ENCODE data around the gene PHGDH.
"Not testable (repeated sequence)": the region's sequence is repeated elsewhere in the genome, so short reads cannot be mapped to it uniquely, and the experiment has no call there.

PHGDH gene

GRCh38 chr1:119700326-119700725, 11.4 kb upstream of the PHGDH start:
- no peak for FAIRE-seq

- no peak for FAIRE-seq
Observed at GRCh38 chr1:119701659-119702058, 10.1 kb upstream of the PHGDH start.

DNA sequence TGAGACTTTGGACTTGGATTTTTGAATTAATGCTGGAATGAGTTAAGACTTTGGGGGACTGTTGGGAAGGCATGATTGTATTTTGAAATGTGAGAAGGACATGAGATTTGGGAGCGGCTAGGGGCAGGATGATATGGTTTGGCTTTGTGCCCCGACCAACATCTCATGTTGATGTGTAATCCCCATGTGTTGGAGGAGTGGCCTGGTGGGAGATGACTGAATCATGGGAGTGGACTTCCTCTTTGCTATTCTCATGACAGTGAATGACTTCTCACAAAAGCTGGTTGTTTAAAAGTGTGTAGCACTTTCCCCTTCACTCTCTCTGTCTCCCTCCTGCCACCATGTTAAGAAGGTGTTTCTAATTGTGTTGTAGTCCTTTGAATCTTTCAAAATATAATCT, 9.3 kb upstream of the PHGDH start:
- FAIRE-seq: no peak

- FAIRE-seq: no peak
Observed at GRCh38 chr1:119703666-119704450, 7.9 kb upstream of the PHGDH start.

GRCh38 chr1:119706599-119706998, 5.1 kb upstream of the PHGDH start:
- not testable (repeated sequence) for FAIRE-seq

GRCh38 chr1:119711356-119711803, 354 bp upstream of the PHGDH start:
- not testable (repeated sequence) for FAIRE-seq

DNA sequence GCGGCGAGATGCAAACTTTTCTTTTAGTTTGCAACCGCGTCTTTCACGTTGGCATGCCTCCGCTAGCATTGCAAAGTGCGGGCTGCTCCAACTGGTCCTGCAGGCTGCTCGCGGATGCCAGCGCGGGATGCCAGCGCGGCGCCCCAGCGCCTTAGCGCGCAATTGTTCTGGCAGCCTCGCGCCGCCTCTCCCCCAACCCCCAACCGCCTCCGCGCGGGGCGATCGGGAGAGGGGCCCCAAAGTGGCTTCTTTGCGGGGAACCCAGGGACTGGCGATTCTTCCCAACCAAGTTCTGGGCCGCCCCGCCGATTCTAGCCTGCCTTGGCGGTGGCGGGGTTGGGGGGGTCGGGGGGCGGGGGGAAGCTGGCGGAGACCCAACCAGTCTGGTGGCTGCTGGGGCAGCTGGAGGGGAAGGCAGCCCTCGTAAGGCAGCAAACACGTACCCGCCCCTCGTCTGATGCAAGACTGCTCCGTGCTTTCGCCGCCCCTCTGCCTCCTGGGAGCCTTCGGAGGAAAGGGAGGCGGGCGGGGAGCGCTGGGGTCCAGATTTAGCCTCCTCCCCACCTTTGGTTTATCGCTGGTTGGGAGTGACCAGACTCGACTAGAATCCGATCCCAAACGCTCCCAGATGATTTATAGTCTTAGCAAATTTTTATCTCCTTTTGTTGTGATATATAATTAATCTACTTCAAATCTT, 756 bp downstream of the PHGDH start:
- FAIRE-seq: no peak

GRCh38 chr1:119713039-119713748, 1.5 kb downstream of the PHGDH start:
- FAIRE-seq: no peak

GRCh38 chr1:119713749-119714456, 2.2 kb downstream of the PHGDH start:
- no peak for FAIRE-seq

DNA sequence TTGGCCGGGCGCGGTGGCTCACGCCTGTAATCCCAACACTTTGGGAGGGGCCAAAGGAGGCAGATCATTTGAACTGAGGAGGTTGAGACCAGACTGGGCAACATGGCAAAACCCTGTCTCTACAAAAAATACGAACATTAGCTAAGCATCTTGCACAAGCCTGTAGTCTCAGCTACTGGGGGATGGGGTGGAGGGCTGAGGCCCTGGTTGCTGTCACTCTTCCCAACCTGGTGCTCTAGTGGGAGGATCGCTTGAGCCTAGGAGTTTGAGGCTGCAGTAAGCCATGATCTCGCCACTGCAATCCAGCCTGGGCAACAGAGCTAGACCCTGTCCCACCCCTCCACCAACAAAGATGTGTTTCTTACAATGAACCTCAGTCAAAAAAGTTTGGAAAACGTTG, 2.8 kb downstream of the PHGDH start:
- no peak for FAIRE-seq

DNA sequence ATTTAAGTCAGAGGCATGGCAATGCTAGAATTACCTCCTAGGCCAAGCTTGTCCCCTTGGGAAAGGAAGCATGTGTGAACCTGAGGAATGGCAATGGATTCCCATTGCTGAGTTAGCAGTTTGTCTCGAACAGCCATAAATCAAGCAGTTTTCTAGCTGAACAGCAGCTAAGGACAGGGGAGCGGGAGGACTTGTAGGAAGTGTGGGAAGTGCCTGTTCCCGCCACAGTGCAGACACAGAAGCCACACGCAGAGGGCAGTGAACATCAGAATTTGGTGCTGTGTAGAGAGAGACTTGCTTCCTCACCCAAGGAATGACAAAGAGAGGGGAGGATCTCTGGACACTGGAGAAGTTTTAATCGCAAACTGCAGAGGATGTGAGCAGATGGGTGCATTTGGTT, 3.8 kb downstream of the PHGDH start:
- FAIRE-seq: no peak

DNA sequence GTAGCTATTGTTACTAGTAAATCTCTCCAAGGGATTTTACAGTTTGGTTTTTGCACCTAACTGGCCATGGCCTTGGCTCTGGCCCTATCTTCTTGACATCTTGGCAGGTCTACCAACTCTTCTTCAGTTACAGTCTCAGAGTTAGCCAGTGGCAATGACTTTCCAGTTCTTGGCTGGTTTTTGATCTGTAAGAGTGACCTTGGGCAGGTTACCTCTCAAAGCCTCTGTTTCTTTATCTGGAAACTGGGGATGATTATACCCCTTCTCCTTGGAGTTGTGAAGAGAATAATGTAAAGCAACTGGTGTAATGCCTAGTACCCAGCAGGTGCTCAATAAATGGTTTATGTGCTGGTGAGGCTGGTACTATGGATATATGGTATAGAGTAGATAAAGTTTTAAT, 6.7 kb downstream of the PHGDH start:
- no peak for FAIRE-seq

DNA sequence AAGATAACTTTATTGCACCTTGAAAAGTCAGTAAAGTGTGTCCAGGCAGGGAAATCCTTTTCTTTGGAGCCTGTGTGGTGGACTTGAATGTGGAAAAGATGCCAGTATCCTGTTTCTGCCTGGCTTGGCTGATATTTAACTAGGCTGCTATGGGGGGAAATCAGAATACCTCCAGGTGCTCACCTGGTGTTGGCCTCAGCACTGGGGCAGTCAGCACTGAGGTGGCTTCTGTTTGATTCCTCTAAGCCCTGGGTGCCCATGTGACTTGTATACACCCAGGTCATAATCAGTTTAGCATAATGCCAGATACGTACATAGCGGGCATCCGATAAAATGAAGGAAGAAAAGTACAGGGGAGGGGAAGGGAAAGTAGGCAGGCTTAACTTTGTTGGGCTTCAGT, 7.2 kb downstream of the PHGDH start:
- FAIRE-seq: no peak

DNA sequence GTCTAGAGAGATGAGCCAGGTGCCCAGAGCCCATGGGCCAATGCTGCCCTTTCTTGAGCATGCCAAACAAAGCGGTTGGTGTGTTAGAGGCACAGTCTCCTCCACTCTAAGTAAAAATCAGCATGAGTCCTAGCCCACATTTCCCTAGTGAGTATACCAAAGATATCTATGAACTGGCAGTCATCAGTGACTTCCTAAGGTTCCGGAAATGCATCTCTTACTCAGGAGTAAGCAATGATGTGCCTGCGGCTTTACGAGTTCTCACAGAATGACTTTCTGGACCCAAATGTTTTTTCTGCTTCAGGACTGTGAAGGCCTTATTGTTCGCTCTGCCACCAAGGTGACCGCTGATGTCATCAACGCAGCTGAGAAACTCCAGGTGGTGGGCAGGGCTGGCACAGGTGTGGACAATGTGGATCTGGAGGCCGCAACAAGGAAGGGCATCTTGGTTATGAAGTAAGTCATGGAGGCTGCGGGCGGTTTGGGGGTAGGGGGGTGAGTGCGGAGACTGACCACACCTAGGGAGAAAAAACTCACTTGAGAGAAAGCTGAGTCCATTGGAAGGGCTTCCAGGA, 9.2 kb downstream of the PHGDH start:
- no peak for FAIRE-seq

DNA sequence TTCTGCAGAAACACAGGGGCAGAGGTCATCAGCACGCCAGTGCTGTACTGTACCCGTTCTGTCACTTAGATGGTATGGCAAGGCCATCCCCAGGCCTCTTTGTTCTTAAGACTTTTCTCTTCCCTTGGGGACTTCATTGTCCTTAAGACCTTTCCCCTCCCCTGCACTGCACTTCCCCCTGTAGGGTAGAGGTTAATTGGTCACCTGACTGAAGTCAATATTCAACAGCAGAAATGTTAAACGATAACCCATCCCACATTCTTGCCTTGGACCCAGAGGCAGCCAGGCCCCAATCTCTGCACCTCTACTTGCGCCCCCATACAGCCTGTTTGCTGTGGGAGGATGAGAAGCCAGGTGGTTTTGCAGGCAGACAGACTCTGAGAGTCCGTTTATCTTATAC, 10.2 kb downstream of the PHGDH start:
- FAIRE-seq: no peak

DNA sequence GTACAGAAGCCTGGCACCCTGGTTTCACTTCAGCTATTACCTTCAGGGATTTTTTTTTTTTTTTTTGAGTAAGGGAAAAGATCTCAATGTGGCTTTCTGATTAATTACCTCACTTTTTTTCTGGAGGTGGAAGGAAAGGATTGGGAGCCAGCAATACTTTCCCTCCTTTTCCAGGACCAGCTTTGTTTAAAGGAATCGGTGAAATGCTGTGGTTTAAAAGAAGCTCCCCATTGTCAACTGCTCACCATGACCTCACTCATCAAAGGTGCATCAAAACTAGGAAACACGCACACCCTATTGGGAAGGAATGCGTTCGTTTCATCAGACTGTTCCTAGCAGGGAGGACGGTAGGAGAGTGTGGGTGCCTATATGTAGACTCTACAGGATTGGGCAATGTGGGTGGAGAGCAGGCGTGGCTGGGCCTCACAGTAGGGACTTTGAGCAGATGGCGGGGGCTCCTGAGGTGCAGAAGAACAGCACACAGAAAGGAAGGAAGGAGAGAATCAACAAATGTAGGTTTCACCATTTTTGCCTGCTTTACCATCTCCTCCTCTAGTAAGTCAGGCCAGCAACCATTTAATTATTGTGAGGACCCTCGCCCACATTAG, 13.0 kb downstream of the PHGDH start:
- no peak for FAIRE-seq

DNA sequence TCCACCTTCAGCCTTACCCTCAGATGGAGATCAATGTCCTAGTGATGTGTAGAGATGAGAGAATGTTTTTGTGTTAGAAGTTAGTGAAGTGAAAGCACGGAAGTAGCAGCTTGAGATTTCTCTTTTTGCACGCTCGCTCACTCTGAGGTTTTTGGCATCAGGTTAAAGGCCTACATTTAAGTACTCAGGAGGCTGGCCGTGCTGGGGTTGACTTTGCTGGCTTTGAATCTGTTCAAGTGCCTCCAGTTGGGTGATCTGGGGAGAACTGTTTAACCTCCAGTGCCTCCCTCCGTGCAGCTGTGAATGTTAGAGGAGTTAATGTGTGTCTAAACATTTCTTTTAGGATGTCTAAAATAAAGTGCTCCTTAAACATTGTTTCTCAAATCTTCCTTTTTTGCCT, 13.9 kb downstream of the PHGDH start:
- FAIRE-seq: no peak

DNA sequence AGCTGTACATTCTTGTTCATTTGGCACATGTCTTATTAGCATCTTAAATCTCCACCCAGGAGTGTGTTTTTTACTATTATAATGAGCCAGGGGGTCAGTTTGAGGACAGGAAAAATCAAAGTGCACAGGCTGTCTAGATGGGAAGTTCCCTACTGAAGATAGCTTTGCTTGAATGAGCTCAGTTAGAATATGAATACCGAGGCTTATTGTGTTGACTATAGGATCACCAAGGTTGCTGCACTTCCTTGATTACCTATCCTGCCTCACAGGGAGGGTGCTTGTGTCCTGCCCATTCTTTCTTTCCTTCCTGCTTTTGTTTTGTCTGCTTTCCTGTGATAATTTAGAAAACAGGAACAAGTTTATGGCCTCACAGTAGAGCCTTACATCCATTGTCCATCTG, 16.3 kb downstream of the PHGDH start:
- no peak for FAIRE-seq

GRCh38 chr1:119729044-119729443, 17.3 kb downstream of the PHGDH start:
- no peak for FAIRE-seq

GRCh38 chr1:119731060-119731459, 19.3 kb downstream of the PHGDH start:
- no peak for FAIRE-seq

DNA sequence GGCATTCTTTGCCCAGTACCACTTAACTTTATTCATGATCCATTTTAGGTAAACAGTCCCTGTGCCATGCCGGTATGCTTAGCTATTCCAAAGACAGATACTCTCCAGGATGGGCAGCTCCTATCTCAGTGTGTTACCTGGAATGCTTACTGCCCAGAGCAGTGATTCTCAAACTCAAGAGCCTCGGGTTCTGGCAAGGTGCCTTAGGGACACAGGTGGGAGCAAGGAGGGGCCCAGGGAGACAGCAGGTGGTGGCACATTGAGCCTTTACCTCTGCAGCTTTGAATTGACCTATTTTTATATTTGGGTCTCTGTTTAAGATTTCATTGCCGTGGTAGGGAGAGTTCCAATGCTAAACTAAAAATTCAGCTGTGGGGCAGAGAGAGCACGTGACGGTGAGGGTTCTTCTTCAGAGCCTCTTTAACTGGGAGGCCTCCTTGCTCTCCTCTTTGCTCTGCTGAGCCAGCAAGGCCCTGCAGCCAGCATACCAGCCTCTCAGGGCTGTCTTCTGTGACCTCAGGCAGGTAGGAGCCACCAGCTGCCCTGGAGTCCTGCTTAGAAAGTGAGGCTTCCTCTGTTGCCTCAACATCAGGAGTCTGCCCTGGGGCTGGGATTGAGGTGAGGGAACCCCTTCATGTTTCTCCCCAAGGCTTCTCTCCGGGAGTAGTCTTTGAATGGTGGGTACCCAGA, 20.2 kb downstream of the PHGDH start:
- no peak for FAIRE-seq

Measured in G401.6 (cell line).